HPDE6-E6E7 (cell line): ENCODE measurements around the gene FZD8.

Source experiments
- DNase-seq: peaks from one replicate; pipeline ENCODE4 v3.0.0; 2011; ENCODE audit warnings: missing footprints; ENCODE audit errors: extremely low spot score

The FZD8 gene

DNA sequence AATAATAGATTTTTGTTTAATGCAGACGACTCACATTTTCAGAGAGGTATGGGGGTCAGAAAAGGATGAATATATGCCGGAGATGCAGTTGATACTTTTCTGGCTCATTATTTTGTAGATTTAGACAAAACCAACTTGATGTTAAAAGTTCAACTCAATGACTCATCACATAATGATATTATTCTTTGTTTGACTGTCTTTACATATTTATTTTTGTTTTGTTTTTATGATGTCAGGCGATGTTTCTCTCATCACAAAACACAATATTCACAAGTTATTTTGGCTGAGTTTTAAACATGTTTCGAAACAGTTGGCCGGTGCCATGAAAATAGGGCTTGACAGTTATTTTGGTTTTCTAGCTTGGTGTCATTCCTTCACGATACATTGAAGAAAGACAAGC, 35.7 kb downstream of the FZD8 start:
- no peak for DNase-seq

DNA sequence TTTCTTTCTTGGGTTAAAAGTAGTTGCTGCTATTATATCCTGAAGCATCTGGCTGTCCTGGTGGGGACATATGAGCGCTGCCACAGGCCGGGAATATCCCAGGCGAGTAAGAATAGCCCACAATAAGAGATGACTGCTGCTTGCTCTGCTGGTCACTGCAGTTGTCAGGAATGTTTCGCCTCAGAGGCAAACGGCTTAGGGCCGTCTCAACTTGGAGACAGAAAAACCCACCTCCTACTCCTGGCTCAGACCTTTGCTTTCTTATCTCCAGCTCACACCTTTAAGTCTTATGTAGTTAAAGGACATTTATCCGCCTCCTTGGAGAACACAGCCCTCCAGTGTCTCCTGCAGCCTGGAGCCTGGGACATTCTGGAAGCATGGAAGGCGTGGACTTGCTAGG, 36.9 kb downstream of the FZD8 start, which contains the start of gene GJD4:
Gene GJD4 (plus strand): TSS at position 151 of the 400 bp plus-strand sequence. CDS start 227 bp downstream, at position 378.
- DNase-seq: no peak

DNA sequence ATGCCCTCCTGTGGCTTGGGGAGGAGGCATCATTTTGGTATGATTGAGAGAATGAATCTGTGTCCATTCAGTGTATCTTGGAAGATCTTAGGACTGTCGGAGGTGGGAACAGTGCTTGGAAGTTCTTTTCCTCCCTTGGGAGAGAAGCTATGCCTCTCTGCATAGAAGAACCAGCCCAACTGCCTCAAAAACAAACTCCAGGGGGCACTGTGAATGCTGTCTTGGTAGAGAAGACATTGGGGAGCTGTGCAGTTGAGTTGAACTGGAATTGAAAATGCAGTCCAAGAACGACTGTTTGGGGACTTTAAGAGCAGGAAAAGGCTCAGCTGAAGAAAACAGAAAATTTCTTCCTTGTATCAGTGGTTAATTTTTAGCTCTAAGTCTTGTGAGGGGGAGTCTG, 41.9 kb downstream of the FZD8 start:
- DNase-seq: no peak

DNA sequence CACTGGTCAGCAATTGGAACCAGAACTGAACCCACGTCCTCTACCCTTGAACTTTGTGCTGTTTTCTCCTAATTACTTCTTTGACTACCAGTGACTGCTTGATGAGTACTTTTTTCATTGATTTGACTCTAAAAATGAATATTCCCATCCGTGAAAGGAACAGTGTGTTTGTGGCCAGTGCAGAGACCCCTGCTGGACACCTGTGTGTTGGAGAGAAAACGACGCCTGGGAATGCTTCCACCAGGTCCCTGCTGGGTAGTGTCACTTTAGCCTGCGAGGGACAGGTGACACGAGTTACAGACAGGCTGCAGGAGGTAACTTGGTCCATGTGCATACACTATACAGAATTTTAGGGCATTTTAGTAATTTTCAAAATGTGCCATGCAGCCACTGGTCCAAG, 43.7 kb downstream of the FZD8 start:
- DNase-seq: no peak

DNA sequence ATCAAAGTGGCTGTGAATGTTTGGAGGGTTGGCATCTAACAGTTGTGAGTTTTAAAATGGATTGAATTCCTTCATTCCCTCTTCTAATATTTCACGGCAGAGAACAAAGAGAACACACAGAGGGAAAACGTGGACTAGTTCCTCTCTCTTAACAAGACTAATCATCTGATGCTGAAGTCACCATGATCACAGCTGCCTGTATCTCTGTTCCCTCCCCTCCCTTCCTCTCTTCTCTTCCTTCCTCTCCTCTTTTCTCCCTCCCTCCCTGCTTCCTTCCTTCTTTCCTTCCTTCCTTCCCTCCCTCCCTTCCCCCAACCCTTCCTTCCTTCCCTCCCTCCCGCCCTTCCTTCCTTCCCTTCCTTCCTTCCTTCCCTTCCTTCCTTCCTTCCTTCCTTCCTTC, 47.0 kb downstream of the FZD8 start:
- DNase-seq: no peak

DNA sequence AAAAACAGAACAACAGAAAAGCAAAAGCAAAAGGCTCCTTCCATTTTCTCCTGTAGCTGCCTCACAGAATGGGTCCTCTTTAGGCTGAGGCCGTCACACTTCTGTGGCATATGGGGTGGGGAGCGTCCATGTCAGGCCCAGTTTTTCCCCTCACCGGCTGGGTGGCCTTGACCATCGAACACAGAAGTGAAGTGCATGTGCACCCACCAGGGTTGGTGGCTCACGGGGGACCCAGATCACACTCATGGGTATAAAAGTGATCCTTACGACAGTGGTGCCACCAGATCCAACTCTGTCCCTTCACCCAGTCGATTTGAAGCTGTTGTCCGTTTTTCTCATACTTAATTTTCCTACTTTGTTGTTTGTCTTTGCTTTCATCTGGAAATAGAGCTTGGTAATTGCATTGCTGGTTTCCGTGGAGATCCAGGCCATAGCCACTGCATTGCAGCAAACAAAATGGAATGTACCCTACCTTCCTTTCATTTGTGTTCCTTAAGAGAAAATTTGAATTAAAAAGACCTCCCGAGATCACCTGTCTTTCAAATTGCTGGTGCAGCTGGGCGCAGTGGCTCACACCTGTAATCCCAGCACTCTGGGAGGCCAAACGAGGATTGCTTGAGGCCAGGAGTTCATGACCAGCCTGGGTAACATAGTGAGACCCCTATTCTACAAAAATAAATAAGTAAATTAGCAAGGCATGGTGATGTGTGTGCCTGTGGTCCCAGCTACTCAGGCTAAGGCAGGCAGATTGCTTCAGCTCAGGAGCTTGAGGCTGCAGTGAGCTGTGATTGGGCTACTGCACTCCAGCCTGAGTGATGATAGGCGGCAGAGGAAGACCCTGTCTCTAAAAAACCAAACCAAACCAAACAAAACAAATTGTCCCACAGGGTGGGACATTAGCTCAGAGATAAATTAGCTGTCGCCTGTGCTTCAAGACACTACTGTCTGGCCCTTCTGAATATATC, 47.7 kb downstream of the FZD8 start:
- no peak for DNase-seq

DNA sequence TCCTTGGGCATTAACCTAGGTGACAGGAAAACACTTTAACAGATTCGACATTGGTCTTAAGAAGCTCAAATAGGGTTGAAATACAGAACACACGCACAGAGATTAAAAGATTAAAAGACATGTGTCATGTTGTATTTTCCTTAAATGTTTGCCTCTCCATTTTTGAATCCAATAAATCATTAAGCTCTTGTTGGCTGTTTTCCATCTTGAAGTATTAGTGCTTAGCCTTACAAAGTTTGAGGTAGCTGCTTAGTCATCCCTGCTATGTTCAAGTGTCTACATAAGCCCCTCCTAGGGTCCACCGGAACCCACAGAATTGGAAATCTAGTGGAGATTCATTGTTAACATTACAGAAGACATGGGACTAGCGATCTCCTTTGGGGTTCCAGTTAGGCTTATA, 49.7 kb downstream of the FZD8 start:
- DNase-seq: no peak

DNA sequence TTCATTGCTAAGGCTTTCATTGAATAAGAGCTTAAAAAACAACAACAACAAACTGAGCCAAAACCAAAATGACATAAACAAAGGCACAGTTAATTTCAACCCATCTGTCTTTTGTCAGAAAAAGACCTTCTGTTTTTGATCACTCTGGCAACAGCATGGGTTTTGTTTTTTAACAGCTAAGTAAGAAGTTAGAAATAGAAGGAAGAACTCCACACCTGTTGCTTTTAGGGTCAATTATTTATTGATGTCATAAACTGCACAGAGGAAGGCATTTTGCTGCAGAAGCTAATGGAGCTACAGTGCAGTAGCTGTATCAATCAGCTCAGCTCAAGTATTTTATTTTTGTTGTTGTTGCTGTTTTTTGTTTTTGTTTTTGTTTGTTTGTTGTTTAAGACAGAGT, 53.3 kb downstream of the FZD8 start:
- DNase-seq: no peak
